Caco-2 (cell line): ENCODE data around the gene GSDMA. TPM values are rescaled to one million over a fixed set of nuclear protein-coding genes. Genes with fewer than 3 reads are reported as not detected.

Experiments
- BruUV-seq: library from RNA; stranded (reverse); fragments of 400-500 nt; replicated peaks from 2 replicates; lab custom pipeline; 2021; lab: Mats Ljungman, UMichigan
- CTCF ChIA-PET: fragments of 300-600 bp; sonication (Branson Sonifier 250); formaldehyde crosslinking; loops from one replicate; lab custom pipeline; 2022; ENCODE audit warnings: antibody characterized with exemption; lab: Charles Lee
- POLR2A ChIA-PET: fragments of 300-600 bp; sonication (Branson Sonifier 250); formaldehyde crosslinking; loops from one replicate; lab custom pipeline; 2022; ENCODE audit warnings: antibody characterized with exemption; lab: Charles Lee
- DNase-seq, 2 experiments: peaks; one replicate each; pipeline versions ENCODE4 v3.0.0 to v3.0.0-alpha.2; 2020 to 2022
- H3K27me3 ChIP-seq: replicated peaks from 2 replicates; pipeline ENCODE4 v1.6.0; 2011; ENCODE audit warnings: low read length; ENCODE audit not compliant: control insufficient read depth, insufficient read depth
- H3K36me3 ChIP-seq: 2 replicates; pipeline ENCODE4 v1.5.1; 2011; ENCODE audit warnings: low read length; ENCODE audit not compliant: control insufficient read depth, insufficient read depth
- H3K4me1 ChIP-seq: fragments of 250-450 bp; sonication (Bioruptor Pico); 2 replicates; pipeline ENCODE4 v1.5.1; 2020; ENCODE audit warnings: mild to moderate bottlenecking
- H3K4me3 ChIP-seq: 2 replicates; pipeline ENCODE4 v1.5.1; 2011; ENCODE audit warnings: low read depth, mild to moderate bottlenecking, control low read depth, low read length
- H3K9me3 ChIP-seq: fragments of 250-450 bp; sonication (Bioruptor Pico); 2 replicates; pipeline ENCODE4 v1.5.1; 2020; ENCODE audit warnings: mild to moderate bottlenecking, moderate library complexity
- H3K27ac Mint-ChIP-seq: one replicate; pipeline ENCODE4 v1.8.0; 2022; ENCODE audit warnings: mixed read lengths; ENCODE audit not compliant: unreplicated experiment
- H3K27me3 Mint-ChIP-seq: one replicate; pipeline ENCODE4 v1.8.0; 2022; ENCODE audit warnings: mixed read lengths; ENCODE audit not compliant: insufficient read depth, unreplicated experiment
- H3K36me3 Mint-ChIP-seq: one replicate; pipeline ENCODE4 v1.8.0; 2022; ENCODE audit warnings: mild to moderate bottlenecking, mixed read lengths; ENCODE audit not compliant: insufficient read depth, unreplicated experiment
- H3K4me1 Mint-ChIP-seq: one replicate; pipeline ENCODE4 v1.8.0; 2022; ENCODE audit warnings: low read depth, mixed read lengths; ENCODE audit not compliant: unreplicated experiment
- H3K4me3 Mint-ChIP-seq: one replicate; pipeline ENCODE4 v1.8.0; 2022; ENCODE audit warnings: mild to moderate bottlenecking, moderate library complexity, mixed read lengths; ENCODE audit not compliant: unreplicated experiment
- H3K9me3 Mint-ChIP-seq: one replicate; pipeline ENCODE4 v1.8.0; 2022; ENCODE audit warnings: mixed read lengths; ENCODE audit not compliant: unreplicated experiment
- intact Hi-C: fragments of 100-400 bp; cut with micrococcal nuclease; formaldehyde crosslinking; loops from one replicate; pipeline ENCODE4 v1.10.0; 2022; ENCODE audit not compliant: unreplicated experiment
- total RNA-seq: library from RNA; stranded (reverse); gene quantifications from 2 replicates; pipeline ENCODE4 v1.2.3, GENCODE V29; 2022
- TF ChIP-seq, protein P1 (sequence below), 2 experiments: fragments of 200-600 bp in 1 of 2; IDR thresholded peaks; 1 replicate in 1 of 2; 2 replicates in 1 of 2; pipeline versions ENCODE4 v1.5.1 to v1.8.0; 2011 to 2022; ENCODE audit warnings: antibody characterized with exemption in 1 of 2, control low read depth in 1 of 2, inconsistent platforms in 1 of 2, low read depth in 1 of 2, low read length in 1 of 2, mild to moderate bottlenecking in 1 of 2, moderate library complexity in 1 of 2; ENCODE audit not compliant: insufficient read depth in 1 of 2, severe bottlenecking in 1 of 2, unreplicated experiment in 1 of 2

GSDMA gene
- total RNA-seq, 1 experiment from 2014 or later = not detected

DNA sequence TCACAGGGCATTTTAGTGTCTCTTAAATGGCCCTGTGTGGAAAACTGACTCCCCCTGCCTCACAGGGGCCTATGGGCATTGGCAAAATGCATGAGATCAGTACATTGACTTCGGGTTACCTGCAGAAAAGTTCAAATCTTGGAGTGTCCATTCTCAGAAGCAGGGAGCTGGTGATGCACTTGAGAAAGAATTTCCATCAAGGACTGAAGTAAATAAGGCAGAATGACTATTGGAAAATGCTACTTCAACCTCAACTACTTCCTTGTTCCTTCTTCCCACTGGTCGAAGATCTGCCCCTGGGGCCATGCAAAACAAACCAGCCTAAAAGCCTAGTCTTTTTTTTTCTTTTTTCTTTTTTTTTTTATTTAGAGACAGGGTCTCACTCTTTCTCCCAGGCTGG, 13.8 kb upstream of the GSDMA start:
- no peaks in the 10 kb centered on the region for H3K36me3 ChIP-seq
- Mint-ChIP-seq H3K4me1 (peaks cover 12% of the 10 kb centered on the region), H3K27me3 (no peaks in the 10 kb centered on the region), H3K9me3 (no peaks in the 10 kb centered on the region), H3K36me3 (no peaks in the 10 kb centered on the region), H3K27ac (no peak overlapping the region), H3K4me3 (no peak overlapping the region)
- intact Hi-C loops = no loop called here
- peaks cover 10% of the 10 kb centered on the region; the same call in 1 of the 2 replicates for H3K4me1 ChIP-seq
- no peaks in the 10 kb centered on the region for H3K9me3 ChIP-seq
- H3K4me3 ChIP-seq = no peak overlapping the region
- DNase-seq = no peak
- ChIA-PET CTCF (no interaction called here), POLR2A (no interaction called here)
- no TSS peak for BruUV-seq
- TF ChIP-seq, protein P1, sequence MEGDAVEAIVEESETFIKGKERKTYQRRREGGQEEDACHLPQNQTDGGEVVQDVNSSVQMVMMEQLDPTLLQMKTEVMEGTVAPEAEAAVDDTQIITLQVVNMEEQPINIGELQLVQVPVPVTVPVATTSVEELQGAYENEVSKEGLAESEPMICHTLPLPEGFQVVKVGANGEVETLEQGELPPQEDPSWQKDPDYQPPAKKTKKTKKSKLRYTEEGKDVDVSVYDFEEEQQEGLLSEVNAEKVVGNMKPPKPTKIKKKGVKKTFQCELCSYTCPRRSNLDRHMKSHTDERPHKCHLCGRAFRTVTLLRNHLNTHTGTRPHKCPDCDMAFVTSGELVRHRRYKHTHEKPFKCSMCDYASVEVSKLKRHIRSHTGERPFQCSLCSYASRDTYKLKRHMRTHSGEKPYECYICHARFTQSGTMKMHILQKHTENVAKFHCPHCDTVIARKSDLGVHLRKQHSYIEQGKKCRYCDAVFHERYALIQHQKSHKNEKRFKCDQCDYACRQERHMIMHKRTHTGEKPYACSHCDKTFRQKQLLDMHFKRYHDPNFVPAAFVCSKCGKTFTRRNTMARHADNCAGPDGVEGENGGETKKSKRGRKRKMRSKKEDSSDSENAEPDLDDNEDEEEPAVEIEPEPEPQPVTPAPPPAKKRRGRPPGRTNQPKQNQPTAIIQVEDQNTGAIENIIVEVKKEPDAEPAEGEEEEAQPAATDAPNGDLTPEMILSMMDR (IDR thresholded peaks at IDR 0.05; ENCODE audit: insufficient read depth in 1 of 2, low read depth in 1 of 2, low read length in 1 of 2, severe bottlenecking in 1 of 2, unreplicated experiment in 1 of 2) = no peak
- H3K27me3 ChIP-seq = no peaks in the 10 kb centered on the region; the same call in 1 of the 2 replicates

GRCh38 chr17:39950871-39951348, 11.9 kb upstream of the GSDMA start:
- no peak overlapping the region for H3K4me3 Mint-ChIP-seq
- H3K36me3 ChIP-seq = no peaks in the 10 kb centered on the region
- H3K4me3 ChIP-seq = no peak overlapping the region
- H3K9me3 Mint-ChIP-seq = no peaks in the 10 kb centered on the region
- H3K4me1 ChIP-seq = peaks cover 10% of the 10 kb centered on the region; the same call in 1 of the 2 replicates
- no peak for DNase-seq
- TF ChIP-seq, protein P1 (IDR thresholded peaks at IDR 0.05; ENCODE audit: insufficient read depth in 1 of 2, low read depth in 1 of 2, low read length in 1 of 2, severe bottlenecking in 1 of 2, unreplicated experiment in 1 of 2) = no peak
- ChIA-PET POLR2A (interaction anchor here (0.6 kb wide), 1 partner anchor 26 kb away, joined by 3 read pairs; no protein-coding TSS in a partner anchor), CTCF (no interaction called here)
- H3K9me3 ChIP-seq = no peaks in the 10 kb centered on the region
- BruUV-seq = no TSS peak
- H3K4me1 Mint-ChIP-seq = peaks cover 11% of the 10 kb centered on the region
- H3K27ac Mint-ChIP-seq = no peak overlapping the region
- no peaks in the 10 kb centered on the region for H3K27me3 Mint-ChIP-seq
- H3K36me3 Mint-ChIP-seq = no peaks in the 10 kb centered on the region
- H3K27me3 ChIP-seq = no peaks in the 10 kb centered on the region; the same call in 1 of the 2 replicates
- intact Hi-C loops = no loop called here

GRCh38 chr17:39951924-39952679, 10.7 kb upstream of the GSDMA start:
- Mint-ChIP-seq H3K9me3 (no peaks in the 10 kb centered on the region), H3K4me1 (peaks cover 8% of the 10 kb centered on the region), H3K27ac (no peak overlapping the region), H3K4me3 (peak overlapping the region; percentile 65), H3K36me3 (no peaks in the 10 kb centered on the region), H3K27me3 (no peaks in the 10 kb centered on the region)
- no peaks in the 10 kb centered on the region for H3K9me3 ChIP-seq
- DNase-seq = no peak
- CTCF ChIA-PET = interaction anchor here (0.6 to 1.9 kb wide), 6 partner anchors 29 to 330 kb away, joined by 3 to 10 read pairs (median 5); partner anchors contain the start of genes PSMD3 and WIPF2
- intact Hi-C loops = no loop called here
- H3K36me3 ChIP-seq = no peaks in the 10 kb centered on the region
- peaks cover 10% of the 10 kb centered on the region; the same call in 1 of the 2 replicates for H3K4me1 ChIP-seq
- POLR2A ChIA-PET = interaction anchor here (0.6 to 1.1 kb wide), 3 partner anchors 28 to 129 kb away, joined by 3 to 14 read pairs (median 6); partner anchors contain the start of gene PSMD3
- H3K27me3 ChIP-seq = no peaks in the 10 kb centered on the region
- peak overlapping the region; percentile 28 for H3K4me3 ChIP-seq
- TF ChIP-seq, protein P1 (IDR thresholded peaks at IDR 0.05; ENCODE audit: insufficient read depth in 1 of 2, low read depth in 1 of 2, low read length in 1 of 2, severe bottlenecking in 1 of 2, unreplicated experiment in 1 of 2) = no peak
- no TSS peak for BruUV-seq
